ENCODE measurements around the gene IL26. TPM values are rescaled to one million over a fixed set of nuclear protein-coding genes. Genes with fewer than 3 reads are reported as not detected.

IL26 gene
- total RNA-seq, 1 experiment from 2014 or later = not detected

GRCh38 chr12:68264158-68264855, 38.7 kb upstream of the IL26 start:
- Mint-ChIP-seq H3K4me3 (ENCODE audit: low read depth, unreplicated experiment) (no peak overlapping the region), H3K27me3 (ENCODE audit: unreplicated experiment) (peaks cover 82% of the 10 kb centered on the region), H3K9me3 (ENCODE audit: low read depth, unreplicated experiment) (no peaks in the 10 kb centered on the region), H3K27ac (ENCODE audit: unreplicated experiment) (no peak overlapping the region), H3K4me1 (ENCODE audit: low read depth, unreplicated experiment) (no peaks in the 10 kb centered on the region), H3K36me3 (ENCODE audit: insufficient read depth, unreplicated experiment) (no peaks in the 10 kb centered on the region)
- BruUV-seq (replicated peaks) = no TSS peak
- no peak for TF ChIP-seq CTCF (IDR thresholded peaks at IDR 0.05; ENCODE audit: unreplicated experiment)
- no peak for DNase-seq
- CTCF ChIA-PET = interaction anchor here (0.6 kb wide), 1 partner anchor 662 kb away, joined by 6 read pairs; no protein-coding TSS in a partner anchor
- intact Hi-C loops (cut with micrococcal nuclease; ENCODE audit: unreplicated experiment) = no loop called here

- Mint-ChIP-seq H3K4me3 (ENCODE audit: low read depth, unreplicated experiment) (no peak overlapping the region), H3K4me1 (ENCODE audit: low read depth, unreplicated experiment) (no peaks in the 10 kb centered on the region), H3K27ac (ENCODE audit: unreplicated experiment) (no peak overlapping the region), H3K27me3 (ENCODE audit: unreplicated experiment) (peaks cover 82% of the 10 kb centered on the region), H3K36me3 (ENCODE audit: insufficient read depth, unreplicated experiment) (no peaks in the 10 kb centered on the region), H3K9me3 (ENCODE audit: low read depth, unreplicated experiment) (no peaks in the 10 kb centered on the region)
- CTCF ChIA-PET = no interaction called here
- intact Hi-C loops (cut with micrococcal nuclease; ENCODE audit: unreplicated experiment) = no loop called here
- no peak for DNase-seq
- no peak for TF ChIP-seq CTCF (IDR thresholded peaks at IDR 0.05; ENCODE audit: unreplicated experiment)
- no TSS peak for BruUV-seq (replicated peaks)
These were observed 37.8 kb upstream of the IL26 start for GRCh38 chr12:68263366-68263765.

- CTCF ChIA-PET = no interaction called here
- DNase-seq = no peak
- peaks cover 92% of the 10 kb centered on the region for H3K27me3 Mint-ChIP-seq (ENCODE audit: unreplicated experiment)
- no peak for TF ChIP-seq CTCF (IDR thresholded peaks at IDR 0.05; ENCODE audit: unreplicated experiment)
- H3K4me1 Mint-ChIP-seq (ENCODE audit: low read depth, unreplicated experiment) = no peaks in the 10 kb centered on the region
- BruUV-seq (replicated peaks) = no TSS peak
- no peaks in the 10 kb centered on the region for H3K9me3 Mint-ChIP-seq (ENCODE audit: low read depth, unreplicated experiment)
- no peak overlapping the region for H3K27ac Mint-ChIP-seq (ENCODE audit: unreplicated experiment)
- no peak overlapping the region for H3K4me3 Mint-ChIP-seq (ENCODE audit: low read depth, unreplicated experiment)
- intact Hi-C loops (cut with micrococcal nuclease; ENCODE audit: unreplicated experiment) = no loop called here
- H3K36me3 Mint-ChIP-seq (ENCODE audit: insufficient read depth, unreplicated experiment) = no peaks in the 10 kb centered on the region
These were observed 36.3 kb upstream of the IL26 start for GRCh38 chr12:68261896-68262295.

- intact Hi-C loops (cut with micrococcal nuclease; ENCODE audit: unreplicated experiment) = no loop called here
- CTCF ChIA-PET = no interaction called here
- no peaks in the 10 kb centered on the region for H3K4me1 Mint-ChIP-seq (ENCODE audit: low read depth, unreplicated experiment)
These were observed 34.5 kb upstream of the IL26 start for GRCh38 chr12:68260153-68260552.

More at GRCh38 chr12:68260153-68260552, 34.5 kb upstream of the IL26 start:
- H3K36me3 Mint-ChIP-seq (ENCODE audit: insufficient read depth, unreplicated experiment) = no peaks in the 10 kb centered on the region
- BruUV-seq (replicated peaks) = no TSS peak
- H3K4me3 Mint-ChIP-seq (ENCODE audit: low read depth, unreplicated experiment) = no peak overlapping the region
- no peak overlapping the region for H3K27ac Mint-ChIP-seq (ENCODE audit: unreplicated experiment)
- no peak for DNase-seq
- no peaks in the 10 kb centered on the region for H3K9me3 Mint-ChIP-seq (ENCODE audit: low read depth, unreplicated experiment)
- TF ChIP-seq CTCF (IDR thresholded peaks at IDR 0.05; ENCODE audit: unreplicated experiment) = no peak
- H3K27me3 Mint-ChIP-seq (ENCODE audit: unreplicated experiment) = peaks cover 85% of the 10 kb centered on the region
